ENCODE data around the gene UGT1A1. TPM values are rescaled to one million over a fixed set of nuclear protein-coding genes. Genes with fewer than 3 reads are reported as not detected.

UGT1A1 gene
- total and polyA plus RNA-seq, 10 of the 15 experiments (the other 5 are each of a cell fraction or from before 2014, with no cell fraction given): not detected

GRCh38 chr2:233768076-233768475 is 8.0 kb downstream of the UGT1A1 start (continued):
- TF ChIP-seq HSF1 (IDR thresholded peaks at IDR 0.05; ENCODE audit: low read depth, low read length) (no peak), ELK1 (IDR thresholded peaks at IDR 0.05; ENCODE audit: low read depth, low read length) (no peak)

GRCh38 chr2:233769260-233769659 is 9.2 kb downstream of the UGT1A1 start:
- no peak for ATAC-seq
- H3K9me3 ChIP-seq (replicated peaks; ENCODE audit: control insufficient read depth, insufficient read depth, low read length): no peaks in the 10 kb centered on the region
- TF ChIP-seq CHD4 (IDR thresholded peaks at IDR 0.05): no peak
- no peak for TF ChIP-seq IRF5 (IDR thresholded peaks at IDR 0.05; ENCODE audit: borderline replicate concordance)
- no peak for TF ChIP-seq PML (IDR thresholded peaks at IDR 0.05; ENCODE audit: low read length)
- no peak for TF ChIP-seq ELK1 (IDR thresholded peaks at IDR 0.05; ENCODE audit: low read depth, low read length)
- TF ChIP-seq GATAD2B (conservative IDR thresholded peaks at IDR 0.05; ENCODE audit: low read depth): no peak
- TF ChIP-seq SUZ12 (IDR thresholded peaks at IDR 0.05; ENCODE audit: unreplicated experiment): no peak
- no peak for TF ChIP-seq USF2 (IDR thresholded peaks at IDR 0.05; ENCODE audit: borderline replicate concordance, low read depth, low read length)
- no peak for TF ChIP-seq NFYB (IDR thresholded peaks at IDR 0.05; ENCODE audit: insufficient read depth, low read depth, low read length)
- TF ChIP-seq ZBTB33 (IDR thresholded peaks at IDR 0.05): no peak
- no peak for TF ChIP-seq PBX3 (IDR thresholded peaks at IDR 0.05; ENCODE audit: insufficient replicate concordance, low read depth, low read length)
- TF ChIP-seq ZNF622 (IDR thresholded peaks at IDR 0.05): no peak

More at GRCh38 chr2:233769260-233769659, 9.2 kb downstream of the UGT1A1 start:
- POLR2A ChIA-PET: no interaction called here
- no TSS peak for BruUV-seq (replicated peaks)
- WGBS (ENCODE audit: insufficient coverage, insufficient replicate concordance, low lambda C conversion rate, missing lambda C conversion rate): 72% methylated on average over 9 of the region's 9 CpGs
- in situ Hi-C loops (cut with MboI): no loop called here
- intact Hi-C loops (cut with micrococcal nuclease; ENCODE audit: unreplicated experiment): no loop called here
- H3K27ac ChIP-seq (ENCODE audit: control insufficient read depth, insufficient read depth): no peak overlapping the region
- no peak overlapping the region for H3K9ac ChIP-seq (ENCODE audit: control insufficient read depth, insufficient read depth, low read length)
- no peaks in the 10 kb centered on the region; a peak in 1 of 4 replicates for H3K27me3 ChIP-seq (replicated peaks in 1 of 2; ENCODE audit: control insufficient read depth in 2 of 2, insufficient read depth in 2 of 2, low read length in 1 of 2)
- no peaks in the 10 kb centered on the region for H4K20me1 ChIP-seq (ENCODE audit: control insufficient read depth, insufficient read depth)
- no peak for FAIRE-seq
- CTCF ChIA-PET: interaction anchor here (0.6 kb wide), 1 partner anchor 609 kb away, joined by 4 read pairs; no protein-coding TSS in a partner anchor
- SMC1A ChIA-PET (ENCODE audit: uncharacterized antibody, unreplicated experiment): no interaction called here
- no peaks in the 10 kb centered on the region for H3K36me3 ChIP-seq (ENCODE audit: control insufficient read depth in 2 of 2, insufficient read depth in 2 of 2, low read length in 1 of 2)
- H3K4me2 ChIP-seq (ENCODE audit: control insufficient read depth, insufficient read depth): no peak overlapping the region
- no peak for DNase-seq (ENCODE audit: low read depth, low spot score)
- no peak overlapping the region for H2AFZ ChIP-seq (ENCODE audit: control insufficient read depth, low read depth, low read length)
- H3K4me3 ChIP-seq: no peak overlapping the region
- no peaks in the 10 kb centered on the region for H3K4me1 ChIP-seq (ENCODE audit: control insufficient read depth, insufficient read depth, low read length)
- H3K79me2 ChIP-seq (ENCODE audit: control insufficient read depth, insufficient read depth, low read length): no peaks in the 10 kb centered on the region
- RAD21 ChIA-PET (ENCODE audit: unreplicated experiment): interaction anchor here (0.9 kb wide), 1 partner anchor 51 kb away, joined by 3 read pairs; no protein-coding TSS in a partner anchor

All from GM12878 (cell line).